GM18502 (cell line): ENCODE results near the gene NTRK1.
A peak's percentile ranks its signal among the peaks of the same experiment; 100 is the strongest.

ENCODE experiments used
- ATAC-seq: cut with Tn5 transposase; IDR thresholded peaks from one replicate; pipeline ENCODE4 v1.9.1; 2021; ENCODE audit warnings: mild to moderate bottlenecking; ENCODE audit not compliant: unreplicated experiment, poor library complexity

The NTRK1 gene

GRCh38 chr1:156860628-156861423 is at the start of gene NTRK1:
TSS of gene NTRK1 (plus strand) at chr1:156860865. CDS start at chr1:156860935, 70 bp downstream.
- ATAC-seq = no peak

- ATAC-seq = no peak
These were observed 49.5 kb upstream of the NTRK1 start for GRCh38 chr1:156811168-156811567.

- ATAC-seq = no peak
These were observed 48.2 kb upstream of the NTRK1 start for GRCh38 chr1:156812293-156812990.

GRCh38 chr1:156813298-156813697 is 47.4 kb upstream of the NTRK1 start:
- no peak for ATAC-seq

- ATAC-seq = no peak
These were observed 46.7 kb upstream of the NTRK1 start for GRCh38 chr1:156813750-156814570.

GRCh38 chr1:156814571-156815260 is 45.9 kb upstream of the NTRK1 start:
- no peak for ATAC-seq

- no peak for ATAC-seq
These were observed 45.3 kb upstream of the NTRK1 start for GRCh38 chr1:156815307-156815826.

GRCh38 chr1:156815961-156816422 is 44.7 kb upstream of the NTRK1 start:
- ATAC-seq = no peak

- ATAC-seq = peak; percentile 81
These were observed 43.9 kb upstream of the NTRK1 start, which contains the start of gene SH2D2A for GRCh38 chr1:156816561-156817328. TSS of gene SH2D2A (minus strand) at chr1:156816848. CDS start at chr1:156816708, 140 bp downstream.

- ATAC-seq = no peak
These were observed 38.9 kb upstream of the NTRK1 start for GRCh38 chr1:156821801-156822200.

GRCh38 chr1:156822680-156823079 is 38.0 kb upstream of the NTRK1 start:
- no peak for ATAC-seq

GRCh38 chr1:156823210-156823790 is 37.4 kb upstream of the NTRK1 start:
- no peak for ATAC-seq

GRCh38 chr1:156826630-156827029 is 34.0 kb upstream of the NTRK1 start:
- ATAC-seq = no peak

GRCh38 chr1:156828400-156829124 is 32.1 kb upstream of the NTRK1 start:
- ATAC-seq = no peak

- no peak for ATAC-seq
These were observed 28.2 kb upstream of the NTRK1 start for GRCh38 chr1:156832434-156832833.

GRCh38 chr1:156833603-156834002 is 27.1 kb upstream of the NTRK1 start:
- ATAC-seq = no peak

GRCh38 chr1:156834322-156834721 is 26.3 kb upstream of the NTRK1 start:
- ATAC-seq = no peak

- no peak for ATAC-seq
These were observed 24.5 kb upstream of the NTRK1 start for GRCh38 chr1:156836041-156836654.
